NCI-H1092 (cell line): ENCODE measurements around the gene MED29.

ENCODE experiments used
- DNase-seq: peaks from one replicate; lab custom pipeline; 2025; lab: John Stamatoyannopoulos, UW

The MED29 gene

GRCh38 chr19:39390751-39391437 is at the start of gene MED29, which contains the start of gene PAF1:
MED29 (plus strand) TSS chr19:39391378; CDS start chr19:39391423, 45 bp downstream.
PAF1 (minus strand) TSS chr19:39391106; CDS start chr19:39390864, 242 bp downstream.
- peak; percentile 98 for DNase-seq

- DNase-seq, result peak; percentile 93
Observed at GRCh38 chr19:39341719-39342604, 49.2 kb upstream of the MED29 start, which contains the start of gene SAMD4B. SAMD4B (plus strand) TSS chr19:39342421; CDS start chr19:39356894, 14,473 bp downstream.

GRCh38 chr19:39342647-39343305 is 48.4 kb upstream of the MED29 start:
- no peak for DNase-seq

GRCh38 chr19:39345956-39346355 is 45.2 kb upstream of the MED29 start:
- no peak for DNase-seq

- no peak for DNase-seq
Observed at GRCh38 chr19:39347332-39348164, 43.6 kb upstream of the MED29 start.

GRCh38 chr19:39349326-39349725 is 41.9 kb upstream of the MED29 start:
- no peak for DNase-seq

GRCh38 chr19:39350156-39350555 is 41.0 kb upstream of the MED29 start:
- DNase-seq, result no peak

GRCh38 chr19:39351537-39352064 is 39.6 kb upstream of the MED29 start:
- DNase-seq, result no peak

GRCh38 chr19:39352381-39353255 is 38.6 kb upstream of the MED29 start:
- DNase-seq, result no peak

- DNase-seq, result no peak
Observed at GRCh38 chr19:39355253-39355652, 35.9 kb upstream of the MED29 start.

- no peak for DNase-seq
Observed at GRCh38 chr19:39356073-39356472, 35.1 kb upstream of the MED29 start.

- no peak for DNase-seq
Observed at GRCh38 chr19:39356647-39357046, 34.5 kb upstream of the MED29 start.

GRCh38 chr19:39359026-39359425 is 32.2 kb upstream of the MED29 start:
- no peak for DNase-seq

- DNase-seq, result no peak
Observed at GRCh38 chr19:39360599-39360998, 30.6 kb upstream of the MED29 start.

- DNase-seq, result no peak
Observed at GRCh38 chr19:39362682-39363657, 28.2 kb upstream of the MED29 start.

GRCh38 chr19:39363901-39364457 is 27.2 kb upstream of the MED29 start:
- DNase-seq, result no peak

GRCh38 chr19:39365531-39365930 is 25.6 kb upstream of the MED29 start:
- DNase-seq, result no peak

GRCh38 chr19:39369200-39369599 is 22.0 kb upstream of the MED29 start:
- no peak for DNase-seq

- no peak for DNase-seq
Observed at GRCh38 chr19:39370735-39371134, 20.4 kb upstream of the MED29 start.
